Measurements from ENCODE around the gene ACVR1B. TPM values are rescaled to one million over a fixed set of nuclear protein-coding genes. Genes with fewer than 3 reads are reported as not detected.
"Not testable (repeated sequence)": the region's sequence is repeated elsewhere in the genome, so short reads cannot be mapped to it uniquely, and the experiment has no call there.

Gene ACVR1B
- total RNA-seq, 1 donor from 2014 or later, result 8.5 TPM

- TF ChIP-seq CTCF (IDR thresholded peaks at IDR 0.05; ENCODE audit: borderline replicate concordance), result no peak
- no peaks in the 10 kb centered on the region for H3K9me3 ChIP-seq (replicated peaks)
- H3K4me1 ChIP-seq, result peaks cover 37% of the 10 kb centered on the region
- peaks cover 50% of the 10 kb centered on the region for H3K36me3 ChIP-seq
- no peak for DNase-seq
- intact Hi-C loops (cut with micrococcal nuclease), result no loop called here
- H3K4me3 ChIP-seq, result no peak overlapping the region
- H3K27ac ChIP-seq (replicated peaks), result no peak overlapping the region
- H3K27me3 ChIP-seq (ENCODE audit: low read depth), result no peaks in the 10 kb centered on the region
Observed at GRCh38 chr12:51977320-51977753, 25.8 kb downstream of the ACVR1B start.

- H3K27me3 ChIP-seq (ENCODE audit: low read depth); intact Hi-C loops (cut with micrococcal nuclease); H3K27ac ChIP-seq (replicated peaks); H3K9me3 ChIP-seq (replicated peaks); DNase-seq; H3K4me3 ChIP-seq: not testable (repeated sequence)
- Histone ChIP-seq H3K4me1 (peaks cover 17% of the 10 kb centered on the region), H3K36me3 (peaks cover 68% of the 10 kb centered on the region)
Observed at GRCh38 chr12:51979306-51979705, 27.8 kb downstream of the ACVR1B start.

GRCh38 chr12:51980051-51980808, 28.7 kb downstream of the ACVR1B start:
- peak; percentile 99 for TF ChIP-seq CTCF (IDR thresholded peaks at IDR 0.05; ENCODE audit: borderline replicate concordance)
- intact Hi-C loops (cut with micrococcal nuclease), result loop anchor here (2.0 kb wide), 1 partner anchor 85 kb away; no protein-coding TSS in a partner anchor
- no peaks in the 10 kb centered on the region for H3K27me3 ChIP-seq (ENCODE audit: low read depth)
- peak; percentile 63 for DNase-seq
- peaks cover 8% of the 10 kb centered on the region for H3K4me1 ChIP-seq
- peaks cover 76% of the 10 kb centered on the region for H3K36me3 ChIP-seq
- H3K4me3 ChIP-seq, result no peak overlapping the region
- no peak overlapping the region for H3K27ac ChIP-seq (replicated peaks)
- no peaks in the 10 kb centered on the region for H3K9me3 ChIP-seq (replicated peaks)

- no peak overlapping the region for H3K27ac ChIP-seq (replicated peaks)
- H3K4me1 ChIP-seq, result peaks cover 7% of the 10 kb centered on the region
- no peak for DNase-seq
- TF ChIP-seq CTCF (IDR thresholded peaks at IDR 0.05; ENCODE audit: borderline replicate concordance), result no peak
- H3K4me3 ChIP-seq, result no peak overlapping the region
- H3K36me3 ChIP-seq, result peaks cover 76% of the 10 kb centered on the region
- intact Hi-C loops (cut with micrococcal nuclease), result loop anchor here (2.0 kb wide), 1 partner anchor 86 kb away; no protein-coding TSS in a partner anchor
- H3K27me3 ChIP-seq (ENCODE audit: low read depth), result no peaks in the 10 kb centered on the region
- H3K9me3 ChIP-seq (replicated peaks), result no peaks in the 10 kb centered on the region
Observed at GRCh38 chr12:51980809-51981127, 29.3 kb downstream of the ACVR1B start.

- Histone ChIP-seq H3K9me3 (replicated peaks) (no peaks in the 10 kb centered on the region), H3K4me1 (no peaks in the 10 kb centered on the region)
Observed at GRCh38 chr12:51984657-51985056, 33.2 kb downstream of the ACVR1B start.

More at GRCh38 chr12:51984657-51985056, 33.2 kb downstream of the ACVR1B start:
- no peak for TF ChIP-seq CTCF (IDR thresholded peaks at IDR 0.05; ENCODE audit: borderline replicate concordance)
- no peaks in the 10 kb centered on the region for H3K27me3 ChIP-seq (ENCODE audit: low read depth)
- DNase-seq, result no peak
- intact Hi-C loops (cut with micrococcal nuclease), result no loop called here
- H3K4me3 ChIP-seq, result no peak overlapping the region
- H3K36me3 ChIP-seq, result peaks cover 85% of the 10 kb centered on the region
- H3K27ac ChIP-seq (replicated peaks), result no peak overlapping the region

Data from left ventricle myocardium inferior (tissue), 1 donor.